KMS-11 (cell line): ENCODE measurements around the gene STK40.
A peak's percentile ranks its signal among the peaks of the same experiment; 100 is the strongest.

Experiments
- H2AFZ ChIP-seq: fragments of 200-600 bp; sonication (generic); 2 replicates; pipeline ENCODE4 v1.6.1; 2016; ENCODE audit warnings: antibody characterized with exemption, mixed run types, low read depth
- H3K27ac ChIP-seq: fragments of 200-600 bp; sonication (generic); 2 replicates; pipeline ENCODE4 v1.6.1; 2016; ENCODE audit warnings: mild to moderate bottlenecking, mixed run types
- H3K27me3 ChIP-seq: fragments of 200-600 bp; sonication (generic); 2 replicates; pipeline ENCODE4 v1.6.1; 2017; ENCODE audit warnings: mild to moderate bottlenecking, low read depth, mixed run types, moderate library complexity; ENCODE audit not compliant: insufficient read depth
- H3K36me3 ChIP-seq: fragments of 200-600 bp; sonication (generic); 2 replicates; pipeline ENCODE4 v1.6.1; 2017; ENCODE audit warnings: mild to moderate bottlenecking, mixed run types; ENCODE audit not compliant: insufficient read depth
- H3K4me1 ChIP-seq: fragments of 200-600 bp; sonication (generic); 2 replicates; pipeline ENCODE4 v1.6.1; 2016; ENCODE audit warnings: mild to moderate bottlenecking, low read depth, mixed run types; ENCODE audit not compliant: poor library complexity, severe bottlenecking
- H3K4me2 ChIP-seq: fragments of 200-600 bp; sonication (generic); 2 replicates; pipeline ENCODE4 v1.7.0; 2016; ENCODE audit warnings: mild to moderate bottlenecking, mixed run types
- H3K4me3 ChIP-seq: fragments of 200-600 bp; sonication (generic); IDR thresholded peaks from 2 replicates; pipeline ENCODE4 v1.6.1; 2017; ENCODE audit warnings: low read depth, low read length, mixed read lengths; ENCODE audit not compliant: insufficient read depth
- H3K79me2 ChIP-seq: fragments of 200-600 bp; sonication (generic); 2 replicates; pipeline ENCODE4 v1.6.1; 2016; ENCODE audit warnings: low read depth, mixed run types; ENCODE audit not compliant: insufficient read depth
- H3K9ac ChIP-seq: fragments of 200-600 bp; sonication (generic); 2 replicates; pipeline ENCODE4 v1.6.1; 2016; ENCODE audit warnings: mild to moderate bottlenecking, mixed run types
- H4K20me1 ChIP-seq: fragments of 200-600 bp; sonication (generic); 2 replicates; pipeline ENCODE4 v1.6.1; 2016; ENCODE audit warnings: mild to moderate bottlenecking, mixed run types; ENCODE audit not compliant: insufficient read depth
- TF ChIP-seq, protein P1 (sequence below): fragments of 200-600 bp; sonication (generic); conservative IDR thresholded peaks from 2 replicates; pipeline ENCODE4 v1.6.1; 2017; ENCODE audit warnings: low read depth, mild to moderate bottlenecking, antibody characterized with exemption, low read length, moderate library complexity, mixed read lengths

The STK40 gene

DNA sequence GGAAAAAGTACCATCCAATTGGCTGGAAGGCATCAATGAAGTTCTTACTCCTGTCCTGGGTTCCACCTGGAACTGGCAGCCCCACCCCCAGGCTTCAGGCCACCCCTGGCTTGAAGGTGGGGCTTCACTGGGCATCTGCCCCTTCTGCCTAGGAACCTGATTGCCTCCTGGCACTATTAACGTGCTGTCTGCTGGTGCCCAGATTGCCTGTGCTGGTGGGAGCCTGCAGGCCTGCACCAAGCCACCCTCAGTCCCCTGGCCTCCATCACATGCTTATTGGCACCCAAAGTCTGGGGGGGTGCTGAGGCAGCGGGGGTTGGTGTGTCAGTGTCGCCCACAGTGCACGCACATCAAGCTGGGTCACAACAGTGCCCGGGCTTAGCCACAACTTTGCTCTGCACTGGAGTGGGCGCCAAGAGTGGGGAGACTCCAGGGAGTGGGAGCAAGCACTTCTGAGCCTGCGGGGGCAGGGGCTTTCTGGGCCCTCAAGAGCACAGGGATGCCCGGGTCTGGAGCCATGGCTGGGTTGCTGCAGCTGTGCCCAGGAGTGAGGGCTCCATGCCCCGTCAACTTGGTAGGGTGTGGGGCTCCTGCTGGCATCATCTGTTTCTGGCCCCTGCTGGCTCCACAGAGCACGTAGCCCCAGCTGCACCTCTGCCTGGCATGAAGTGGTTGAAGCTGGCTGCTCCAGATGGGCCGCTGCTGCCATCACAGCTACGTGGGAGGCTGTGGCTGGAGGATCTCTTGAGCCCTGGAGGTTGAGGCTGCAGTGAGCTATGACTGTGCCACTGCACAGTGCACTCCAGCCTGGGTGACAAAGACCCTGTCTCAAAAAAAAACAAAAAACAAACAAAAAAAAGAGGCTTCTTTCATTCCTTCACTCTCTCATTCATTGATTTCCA is 16.1 kb upstream of the STK40 start:
- H3K4me3 ChIP-seq = no peak overlapping the region

DNA sequence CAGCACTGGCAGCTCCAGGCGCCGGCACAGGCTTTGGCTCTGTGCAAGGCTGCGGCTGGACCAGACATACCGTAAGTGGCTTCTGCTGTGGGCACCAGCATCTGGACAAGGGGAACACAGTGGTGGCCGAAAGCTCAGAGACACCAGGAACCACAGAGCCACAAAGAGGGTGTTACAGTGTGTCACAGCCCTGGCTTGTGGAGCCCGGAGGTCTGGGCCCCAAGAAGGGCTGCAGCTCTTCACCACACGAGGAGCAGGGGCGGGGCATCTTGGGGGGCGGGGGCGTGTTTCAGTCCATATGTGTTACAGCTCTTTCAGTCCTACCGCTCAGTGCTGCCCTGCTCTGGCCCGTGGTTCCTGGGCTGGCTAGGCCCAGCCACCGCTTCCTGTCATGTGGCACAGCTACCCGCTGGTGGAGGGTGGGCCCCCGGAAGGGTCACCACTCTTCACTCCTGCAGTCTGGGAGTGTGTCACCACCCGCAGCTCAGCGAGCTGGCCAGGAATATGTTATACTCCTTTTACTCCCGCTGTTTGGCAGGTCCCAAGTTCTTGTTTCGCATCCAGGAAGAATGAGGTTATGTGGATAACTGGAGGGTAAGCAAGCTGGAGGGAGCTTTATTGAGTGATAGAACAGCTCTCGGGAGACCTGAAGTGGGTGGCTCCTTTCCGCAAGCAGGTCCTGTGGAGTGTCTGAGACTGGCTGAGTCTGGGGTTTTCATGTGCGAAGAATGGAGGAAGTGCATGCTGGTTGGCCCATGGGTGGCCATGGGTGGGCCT is 15.3 kb upstream of the STK40 start:
- peaks cover 10% of the 10 kb centered on the region; the same call in 1 of the 2 replicates for H3K79me2 ChIP-seq
- H3K4me1 ChIP-seq = peaks cover 17% of the 10 kb centered on the region
- H3K27ac ChIP-seq = peak overlapping the region; percentile 71
- H4K20me1 ChIP-seq = no peaks in the 10 kb centered on the region
- H3K4me3 ChIP-seq = no peak overlapping the region
- H2AFZ ChIP-seq = peak overlapping the region; percentile 64; the same call in 1 of the 2 replicates
- H3K27me3 ChIP-seq = no peaks in the 10 kb centered on the region
- H3K4me2 ChIP-seq = peak overlapping the region; percentile 29; the same call in 1 of the 2 replicates
- TF ChIP-seq, protein P1, sequence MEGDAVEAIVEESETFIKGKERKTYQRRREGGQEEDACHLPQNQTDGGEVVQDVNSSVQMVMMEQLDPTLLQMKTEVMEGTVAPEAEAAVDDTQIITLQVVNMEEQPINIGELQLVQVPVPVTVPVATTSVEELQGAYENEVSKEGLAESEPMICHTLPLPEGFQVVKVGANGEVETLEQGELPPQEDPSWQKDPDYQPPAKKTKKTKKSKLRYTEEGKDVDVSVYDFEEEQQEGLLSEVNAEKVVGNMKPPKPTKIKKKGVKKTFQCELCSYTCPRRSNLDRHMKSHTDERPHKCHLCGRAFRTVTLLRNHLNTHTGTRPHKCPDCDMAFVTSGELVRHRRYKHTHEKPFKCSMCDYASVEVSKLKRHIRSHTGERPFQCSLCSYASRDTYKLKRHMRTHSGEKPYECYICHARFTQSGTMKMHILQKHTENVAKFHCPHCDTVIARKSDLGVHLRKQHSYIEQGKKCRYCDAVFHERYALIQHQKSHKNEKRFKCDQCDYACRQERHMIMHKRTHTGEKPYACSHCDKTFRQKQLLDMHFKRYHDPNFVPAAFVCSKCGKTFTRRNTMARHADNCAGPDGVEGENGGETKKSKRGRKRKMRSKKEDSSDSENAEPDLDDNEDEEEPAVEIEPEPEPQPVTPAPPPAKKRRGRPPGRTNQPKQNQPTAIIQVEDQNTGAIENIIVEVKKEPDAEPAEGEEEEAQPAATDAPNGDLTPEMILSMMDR = no peak
- H3K36me3 ChIP-seq = no peaks in the 10 kb centered on the region
- peak overlapping the region; percentile 49; the same call in 1 of the 2 replicates for H3K9ac ChIP-seq

More for the DNA sequence above, 16.1 kb upstream of the STK40 start:
- peak overlapping the region; percentile 25; the same call in 1 of the 2 replicates for H3K4me2 ChIP-seq
- no peaks in the 10 kb centered on the region for H3K36me3 ChIP-seq
- H3K4me1 ChIP-seq = peaks cover 9% of the 10 kb centered on the region
- H3K27ac ChIP-seq = peak overlapping the region; percentile 71; the same call in 1 of the 2 replicates
- no peaks in the 10 kb centered on the region for H4K20me1 ChIP-seq
- no peak overlapping the region; the same call in 1 of the 2 replicates for H2AFZ ChIP-seq
- TF ChIP-seq, protein P1 = no peak
- peak overlapping the region; percentile 49; the same call in 1 of the 2 replicates for H3K9ac ChIP-seq
- no peaks in the 10 kb centered on the region for H3K27me3 ChIP-seq
- H3K79me2 ChIP-seq = peaks cover 2% of the 10 kb centered on the region; the same call in 1 of the 2 replicates

DNA sequence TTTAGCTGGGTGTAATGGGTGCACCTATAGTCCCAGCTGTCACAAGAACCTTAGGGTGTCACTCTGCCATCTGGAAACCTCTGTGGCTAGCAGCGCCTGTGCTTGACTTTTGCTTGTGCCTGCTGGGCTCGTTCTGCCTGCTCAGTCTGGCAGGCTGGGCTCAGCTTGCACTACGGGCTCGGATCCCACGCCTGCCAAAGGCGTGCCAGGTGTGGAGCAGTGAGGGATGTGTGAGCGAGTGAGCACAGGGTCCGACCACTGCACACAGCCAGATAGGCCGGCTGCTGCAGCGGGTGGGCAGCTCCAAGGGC is 14.7 kb upstream of the STK40 start:
- H4K20me1 ChIP-seq = no peaks in the 10 kb centered on the region
- H3K27ac ChIP-seq = peak overlapping the region; percentile 57
- H3K27me3 ChIP-seq = no peaks in the 10 kb centered on the region
- 0 out of 2 replicates have a peak overlapping the region, but pooled peaks have one; percentile 29 for H3K4me2 ChIP-seq
- TF ChIP-seq, protein P1 = no peak
- peak overlapping the region; percentile 39; the same call in 1 of the 2 replicates for H3K9ac ChIP-seq
- peaks cover 10% of the 10 kb centered on the region; the same call in 1 of the 2 replicates for H3K79me2 ChIP-seq
- H3K4me3 ChIP-seq = no peak overlapping the region
- H3K36me3 ChIP-seq = no peaks in the 10 kb centered on the region
- H2AFZ ChIP-seq = peak overlapping the region; percentile 64; the same call in 1 of the 2 replicates
- peaks cover 17% of the 10 kb centered on the region for H3K4me1 ChIP-seq

DNA sequence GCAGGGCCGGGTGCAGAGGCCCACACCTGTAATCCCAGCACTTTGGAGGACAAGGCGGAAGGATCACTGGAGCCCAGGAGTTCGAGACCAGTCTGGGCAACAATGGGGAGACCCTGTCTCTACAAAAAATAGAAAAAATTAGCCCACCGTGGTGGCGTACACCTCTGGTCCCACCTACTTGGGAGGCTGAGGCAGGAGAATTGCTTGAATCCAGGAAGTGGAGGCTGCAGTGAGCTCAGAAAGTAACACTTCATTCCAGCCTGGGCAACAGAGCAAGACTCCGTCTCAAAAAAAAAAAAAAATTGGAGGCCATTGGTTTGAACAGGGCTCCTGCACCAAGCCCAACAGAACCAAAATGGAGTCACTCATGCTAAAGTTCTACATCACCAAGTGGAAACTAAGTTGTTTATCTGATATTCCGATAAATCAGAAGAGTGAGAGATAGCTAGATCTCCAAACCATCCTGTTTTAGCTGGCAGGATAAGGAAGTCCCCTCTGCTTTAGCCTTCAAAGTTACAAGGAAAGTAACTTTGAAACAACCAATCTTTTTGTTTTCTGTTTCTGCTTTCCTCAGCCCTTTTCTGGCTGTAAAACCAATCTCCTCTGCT is 12.8 kb upstream of the STK40 start:
- no peaks in the 10 kb centered on the region for H3K27me3 ChIP-seq
- peak overlapping the region; percentile 88 for H3K4me2 ChIP-seq
- H4K20me1 ChIP-seq = no peaks in the 10 kb centered on the region
- H3K9ac ChIP-seq = peak overlapping the region; percentile 61; the same call in 1 of the 2 replicates
- H3K4me3 ChIP-seq = no peak overlapping the region
- H3K27ac ChIP-seq = peak overlapping the region; percentile 61; the same call in 1 of the 2 replicates
- peaks cover 17% of the 10 kb centered on the region for H3K4me1 ChIP-seq
- H3K79me2 ChIP-seq = peaks cover 10% of the 10 kb centered on the region; the same call in 1 of the 2 replicates
- H2AFZ ChIP-seq = peak overlapping the region; percentile 68
- H3K36me3 ChIP-seq = no peaks in the 10 kb centered on the region
- TF ChIP-seq, protein P1 = no peak
